Measurements from ENCODE around the gene WNK2.

DNA sequence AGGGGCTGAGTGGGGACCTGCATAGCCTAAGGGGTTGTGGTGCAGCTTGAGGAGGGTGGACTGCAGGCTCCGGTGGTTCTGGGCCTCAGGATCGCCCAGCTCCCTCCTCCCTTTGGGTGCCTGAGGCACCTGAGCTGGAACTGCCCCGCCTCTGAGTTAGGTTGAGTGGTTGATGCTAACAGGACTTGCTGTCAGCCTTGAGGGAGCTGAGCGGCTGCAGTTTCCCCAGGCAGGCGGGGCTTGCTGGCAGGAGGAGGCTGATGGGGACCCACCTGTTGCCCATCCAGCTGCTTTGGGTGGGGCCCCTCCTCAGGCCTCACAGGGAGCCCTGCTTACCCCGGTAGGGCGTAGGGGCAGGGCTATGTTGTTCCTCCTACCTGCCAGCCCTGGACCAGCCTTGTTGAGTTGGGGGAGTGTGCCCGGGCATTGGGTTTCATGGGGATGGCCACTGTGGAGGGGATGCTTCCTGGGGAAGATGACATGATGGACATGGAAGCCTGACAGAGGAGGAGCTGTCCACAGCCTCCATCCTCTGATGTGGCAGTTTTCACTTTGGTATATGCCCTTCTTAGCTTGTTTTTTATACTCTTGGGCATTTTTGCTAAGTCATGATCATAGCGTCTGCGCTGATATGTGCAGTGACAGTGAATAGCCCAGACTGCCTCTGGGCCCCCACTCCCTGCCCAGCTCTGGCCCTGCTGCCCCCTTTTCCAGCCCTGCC is 14.3 kb downstream of the WNK2 start:
- TF ChIP-seq, protein P1, sequence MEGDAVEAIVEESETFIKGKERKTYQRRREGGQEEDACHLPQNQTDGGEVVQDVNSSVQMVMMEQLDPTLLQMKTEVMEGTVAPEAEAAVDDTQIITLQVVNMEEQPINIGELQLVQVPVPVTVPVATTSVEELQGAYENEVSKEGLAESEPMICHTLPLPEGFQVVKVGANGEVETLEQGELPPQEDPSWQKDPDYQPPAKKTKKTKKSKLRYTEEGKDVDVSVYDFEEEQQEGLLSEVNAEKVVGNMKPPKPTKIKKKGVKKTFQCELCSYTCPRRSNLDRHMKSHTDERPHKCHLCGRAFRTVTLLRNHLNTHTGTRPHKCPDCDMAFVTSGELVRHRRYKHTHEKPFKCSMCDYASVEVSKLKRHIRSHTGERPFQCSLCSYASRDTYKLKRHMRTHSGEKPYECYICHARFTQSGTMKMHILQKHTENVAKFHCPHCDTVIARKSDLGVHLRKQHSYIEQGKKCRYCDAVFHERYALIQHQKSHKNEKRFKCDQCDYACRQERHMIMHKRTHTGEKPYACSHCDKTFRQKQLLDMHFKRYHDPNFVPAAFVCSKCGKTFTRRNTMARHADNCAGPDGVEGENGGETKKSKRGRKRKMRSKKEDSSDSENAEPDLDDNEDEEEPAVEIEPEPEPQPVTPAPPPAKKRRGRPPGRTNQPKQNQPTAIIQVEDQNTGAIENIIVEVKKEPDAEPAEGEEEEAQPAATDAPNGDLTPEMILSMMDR (conservative IDR thresholded peaks at IDR 0.05 in 1 of 2, IDR thresholded peaks at IDR 0.05 in 1 of 2; ENCODE audit: extremely low read depth in 1 of 2, insufficient read depth in 1 of 2, low read depth in 1 of 2, low read length in 2 of 2) = no peak
- no peak for TF ChIP-seq EZH2 (IDR thresholded peaks at IDR 0.05; ENCODE audit: borderline replicate concordance, low read length)

All from mammary epithelial cell (primary cell).